Lower lobe of right lung (tissue), 2 donors: ENCODE data around the gene TAC4. TPM values are rescaled to one million over a fixed set of nuclear protein-coding genes. Genes with fewer than 3 reads are reported as not detected.

Experiments
- ATAC-seq, 2 donors: fragments of 200-7000 bp; cut with Tn5 transposase; one replicate each; pipeline ENCODE4 v1.9.1; 2020 to 2022; ENCODE audit warnings: mild to moderate bottlenecking in 2 of 2, moderate library complexity in 2 of 2
- DNase-seq: peaks from one replicate; pipeline ENCODE4 v3.0.0-alpha.2; 2020
- H3K27ac ChIP-seq: fragments of 200-600 bp; one replicate; pipeline ENCODE4 v1.8.0; 2022
- H3K27me3 ChIP-seq: fragments of 200-600 bp; one replicate; pipeline ENCODE4 v1.8.0; 2022; ENCODE audit warnings: low read depth
- H3K36me3 ChIP-seq: fragments of 200-600 bp; one replicate; pipeline ENCODE4 v1.8.0; 2022; ENCODE audit warnings: mild to moderate bottlenecking
- H3K4me1 ChIP-seq: fragments of 200-600 bp; one replicate; pipeline ENCODE4 v1.8.0; 2022
- H3K4me3 ChIP-seq: fragments of 200-600 bp; one replicate; pipeline ENCODE4 v1.8.0; 2022; ENCODE audit warnings: mild to moderate bottlenecking
- H3K9me3 ChIP-seq: fragments of 200-600 bp; one replicate; pipeline ENCODE4 v1.8.0; 2022
- intact Hi-C: fragments of 100-400 bp; cut with DNase I; formaldehyde crosslinking; loops from one replicate; pipeline ENCODE4 v1.11.0; 2022
- total RNA-seq: library from RNA; stranded (reverse); fragmentation: NEBNext Ultra II Directional; extraction: Animal tissue kit (Norgen Biotek cat#: 25700); gene quantifications from one replicate; pipeline ENCODE4 v1.2.1, GENCODE V29; 2021
- TF ChIP-seq, protein P1 (sequence below): fragments of 200-600 bp; IDR thresholded peaks from one replicate; pipeline ENCODE4 v1.8.0; 2022; ENCODE audit warnings: antibody characterized with exemption, mild to moderate bottlenecking
- donor health status: DM: no; HTN: yes; CAD: no; lungs with severe emphysema.

The TAC4 gene
- total RNA-seq, 1 donor from 2014 or later: not detected

DNA sequence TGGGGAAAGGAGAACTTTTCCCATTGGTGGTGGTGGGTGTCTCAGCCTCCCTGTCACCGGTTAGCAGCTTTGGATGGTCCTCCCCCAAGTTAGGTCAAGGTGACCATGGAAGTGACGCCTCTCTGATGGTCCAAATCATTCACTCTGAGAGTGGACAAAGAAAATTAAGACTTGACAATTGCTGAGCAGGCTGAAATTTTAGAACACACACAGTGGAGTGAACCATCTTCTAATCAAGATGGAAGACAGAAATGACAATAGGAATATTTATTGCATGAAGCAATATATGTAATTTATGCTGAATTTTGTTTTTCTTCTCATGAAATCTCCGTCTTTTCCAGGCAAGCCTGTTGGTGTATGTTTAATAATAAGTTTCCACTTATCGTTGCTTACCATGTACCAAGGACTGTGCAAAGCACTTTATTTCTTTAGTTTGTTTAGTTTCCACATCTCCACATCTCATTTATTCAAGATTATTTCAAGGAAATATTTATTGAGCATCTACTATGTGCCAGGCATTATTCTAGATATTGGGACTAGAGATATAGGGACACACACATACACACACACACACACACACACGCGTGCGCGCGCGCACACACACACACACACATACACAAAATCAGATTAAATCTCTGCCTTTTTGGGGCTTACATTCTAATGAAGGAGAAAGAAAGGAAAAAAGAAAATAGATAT is 44.0 kb upstream of the TAC4 start:
- ATAC-seq: no peak
- DNase-seq: no peak
- TF ChIP-seq, protein P1, sequence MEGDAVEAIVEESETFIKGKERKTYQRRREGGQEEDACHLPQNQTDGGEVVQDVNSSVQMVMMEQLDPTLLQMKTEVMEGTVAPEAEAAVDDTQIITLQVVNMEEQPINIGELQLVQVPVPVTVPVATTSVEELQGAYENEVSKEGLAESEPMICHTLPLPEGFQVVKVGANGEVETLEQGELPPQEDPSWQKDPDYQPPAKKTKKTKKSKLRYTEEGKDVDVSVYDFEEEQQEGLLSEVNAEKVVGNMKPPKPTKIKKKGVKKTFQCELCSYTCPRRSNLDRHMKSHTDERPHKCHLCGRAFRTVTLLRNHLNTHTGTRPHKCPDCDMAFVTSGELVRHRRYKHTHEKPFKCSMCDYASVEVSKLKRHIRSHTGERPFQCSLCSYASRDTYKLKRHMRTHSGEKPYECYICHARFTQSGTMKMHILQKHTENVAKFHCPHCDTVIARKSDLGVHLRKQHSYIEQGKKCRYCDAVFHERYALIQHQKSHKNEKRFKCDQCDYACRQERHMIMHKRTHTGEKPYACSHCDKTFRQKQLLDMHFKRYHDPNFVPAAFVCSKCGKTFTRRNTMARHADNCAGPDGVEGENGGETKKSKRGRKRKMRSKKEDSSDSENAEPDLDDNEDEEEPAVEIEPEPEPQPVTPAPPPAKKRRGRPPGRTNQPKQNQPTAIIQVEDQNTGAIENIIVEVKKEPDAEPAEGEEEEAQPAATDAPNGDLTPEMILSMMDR: no peak
- no peaks in the 10 kb centered on the region for H3K36me3 ChIP-seq
- H3K9me3 ChIP-seq: no peaks in the 10 kb centered on the region
- no peak overlapping the region for H3K27ac ChIP-seq
- H3K27me3 ChIP-seq: peaks cover 36% of the 10 kb centered on the region
- peaks cover 9% of the 10 kb centered on the region for H3K4me1 ChIP-seq
- H3K4me3 ChIP-seq: no peak overlapping the region
- intact Hi-C loops: no loop called here

DNA sequence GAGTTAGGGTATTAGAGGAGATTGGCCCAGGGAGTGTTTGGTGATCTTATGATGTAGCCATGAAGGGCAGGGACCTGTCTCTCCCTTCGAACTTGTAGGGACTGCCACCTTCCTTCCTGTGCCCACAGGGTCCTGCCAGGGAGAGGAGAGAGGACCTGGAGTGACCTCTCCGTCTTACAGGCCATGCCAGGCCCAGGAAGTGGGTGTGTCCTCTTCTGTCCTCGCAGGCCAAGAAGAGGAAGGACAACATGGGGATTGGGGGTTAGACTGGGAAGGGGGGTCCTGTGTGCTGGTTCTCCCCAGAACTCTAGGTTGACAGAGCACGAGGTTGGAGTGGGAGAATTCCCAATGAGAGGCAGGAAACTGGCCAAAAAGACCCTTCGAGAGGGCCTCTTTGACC is 43.4 kb upstream of the TAC4 start:
- Histone ChIP-seq H3K27me3 (peaks cover 34% of the 10 kb centered on the region), H3K4me3 (no peak overlapping the region), H3K4me1 (peaks cover 9% of the 10 kb centered on the region), H3K36me3 (no peaks in the 10 kb centered on the region), H3K9me3 (no peaks in the 10 kb centered on the region), H3K27ac (no peak overlapping the region)
- TF ChIP-seq, protein P1: no peak
- ATAC-seq: no peak
- intact Hi-C loops: no loop called here
- no peak for DNase-seq

DNA sequence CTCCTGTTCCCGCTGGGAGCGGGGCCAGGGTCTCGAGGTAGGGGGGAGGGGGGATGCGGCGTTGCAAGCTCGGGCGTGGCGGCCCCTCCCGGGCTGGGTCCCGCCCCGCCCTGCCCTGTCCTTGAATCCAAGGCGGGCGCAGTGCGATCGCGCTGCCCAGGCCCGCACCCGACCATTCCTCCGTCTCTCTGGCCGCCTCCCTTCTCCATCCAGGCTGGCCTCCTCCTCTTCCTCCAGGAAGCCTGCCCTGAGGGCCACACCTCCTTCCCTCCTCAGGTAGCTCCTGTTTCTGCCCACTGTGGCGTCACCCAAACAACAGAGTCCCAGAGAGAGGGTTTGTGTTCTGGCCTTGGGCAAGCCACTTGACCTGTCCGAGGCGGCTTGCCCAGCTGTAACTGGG is 43.0 kb upstream of the TAC4 start:
- H3K27me3 ChIP-seq: peaks cover 34% of the 10 kb centered on the region
- peak; percentile 16 to 37 for ATAC-seq

DNA sequence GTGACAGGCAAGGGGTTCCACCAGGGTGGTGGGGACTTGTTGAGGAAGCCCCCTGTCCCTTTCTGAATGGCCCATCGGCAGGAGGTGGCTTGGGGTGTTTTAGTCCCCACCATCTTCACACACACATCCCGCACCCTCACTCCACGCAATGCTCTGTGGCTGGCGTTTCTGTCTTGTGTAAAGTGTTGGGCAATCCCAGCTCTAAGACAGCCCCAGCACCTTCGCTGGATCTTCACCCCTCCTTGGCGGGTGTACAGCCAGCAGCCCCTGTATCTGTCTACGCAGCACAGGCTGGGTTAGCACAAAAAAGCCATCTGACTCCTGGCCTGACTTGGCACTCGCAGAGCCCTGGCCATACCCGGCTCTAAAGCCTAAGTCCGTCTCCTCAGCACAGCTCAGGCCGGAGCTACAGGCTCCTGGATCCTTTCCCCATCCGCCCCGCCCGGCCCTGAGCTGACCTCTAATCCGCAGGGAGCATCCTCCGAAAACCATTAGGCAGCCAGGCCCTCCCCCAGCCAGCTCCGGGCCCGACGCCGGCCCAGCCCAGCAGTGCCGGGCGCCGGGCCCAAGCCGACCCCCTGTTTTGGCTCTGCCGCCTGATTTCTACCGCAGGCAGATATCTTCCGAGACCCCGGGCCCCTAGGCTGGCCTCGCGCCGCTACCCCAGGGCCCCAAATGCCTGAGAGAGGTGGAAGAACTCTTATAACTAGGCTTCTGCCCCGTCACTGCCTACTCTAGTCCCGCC is 42.4 kb upstream of the TAC4 start:
- no peak overlapping the region for H3K27ac ChIP-seq
- H3K4me1 ChIP-seq: peaks cover 9% of the 10 kb centered on the region
- DNase-seq (no peak), ATAC-seq (no peak)
- H3K36me3 ChIP-seq: no peaks in the 10 kb centered on the region
- peaks cover 34% of the 10 kb centered on the region for H3K27me3 ChIP-seq
- no peak overlapping the region for H3K4me3 ChIP-seq
- H3K9me3 ChIP-seq: no peaks in the 10 kb centered on the region
- intact Hi-C loops: no loop called here
- TF ChIP-seq, protein P1: no peak

More for the DNA sequence above, 43.0 kb upstream of the TAC4 start:
- DNase-seq: no peak
- peaks cover 9% of the 10 kb centered on the region for H3K4me1 ChIP-seq
- no peaks in the 10 kb centered on the region for H3K36me3 ChIP-seq
- intact Hi-C loops: no loop called here
- H3K27ac ChIP-seq: no peak overlapping the region
- H3K9me3 ChIP-seq: no peaks in the 10 kb centered on the region
- TF ChIP-seq, protein P1: no peak
- H3K4me3 ChIP-seq: no peak overlapping the region

DNA sequence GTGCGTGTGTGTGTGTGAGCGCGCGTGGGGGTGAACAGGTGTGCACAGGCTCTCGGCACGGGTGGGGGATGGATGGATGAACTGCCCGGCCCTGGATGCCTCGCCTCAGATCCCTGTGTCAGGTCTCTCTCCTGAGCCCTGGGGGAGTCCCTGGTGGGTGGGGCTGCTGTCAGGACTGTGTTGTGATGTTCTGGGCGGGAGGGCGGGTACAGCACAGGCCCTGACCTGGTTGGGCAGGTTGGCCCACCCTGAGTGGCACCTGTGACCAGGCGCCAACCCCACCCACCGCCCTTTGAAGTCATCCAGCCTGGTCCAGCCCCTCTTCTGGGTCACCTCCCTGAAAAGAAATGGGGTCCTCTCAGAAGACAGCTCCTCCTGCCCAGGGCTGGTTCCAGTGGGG is 41.6 kb upstream of the TAC4 start:
- TF ChIP-seq, protein P1: no peak
- intact Hi-C loops: no loop called here
- ATAC-seq (no peak), DNase-seq (no peak)
- Histone ChIP-seq H3K36me3 (no peaks in the 10 kb centered on the region), H3K9me3 (no peaks in the 10 kb centered on the region), H3K27ac (no peak overlapping the region), H3K4me1 (peaks cover 9% of the 10 kb centered on the region), H3K27me3 (peaks cover 34% of the 10 kb centered on the region), H3K4me3 (no peak overlapping the region)
